ENCODE data around the gene FXN.

DNA sequence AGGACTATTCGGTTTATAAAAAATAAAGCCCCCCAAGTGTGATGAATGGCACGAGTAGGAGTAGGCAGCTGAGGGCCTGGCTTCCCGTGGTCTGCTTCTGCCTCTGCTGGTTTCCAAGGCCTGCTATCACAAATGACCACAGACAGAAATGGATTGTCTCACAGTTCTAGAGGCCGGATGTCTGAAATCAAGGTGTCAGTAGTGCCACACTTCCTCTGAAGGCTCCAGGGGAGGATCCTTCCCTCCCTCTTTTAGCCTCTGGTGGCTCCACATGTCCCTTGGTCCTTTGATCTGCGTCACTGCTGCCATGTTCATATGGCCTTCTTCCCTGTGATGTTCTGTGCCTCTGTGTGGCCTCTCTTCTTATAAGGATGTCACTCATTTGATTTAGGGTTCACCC lies 36.7 kb upstream of the FXN start:
- TF ChIP-seq, protein P1, sequence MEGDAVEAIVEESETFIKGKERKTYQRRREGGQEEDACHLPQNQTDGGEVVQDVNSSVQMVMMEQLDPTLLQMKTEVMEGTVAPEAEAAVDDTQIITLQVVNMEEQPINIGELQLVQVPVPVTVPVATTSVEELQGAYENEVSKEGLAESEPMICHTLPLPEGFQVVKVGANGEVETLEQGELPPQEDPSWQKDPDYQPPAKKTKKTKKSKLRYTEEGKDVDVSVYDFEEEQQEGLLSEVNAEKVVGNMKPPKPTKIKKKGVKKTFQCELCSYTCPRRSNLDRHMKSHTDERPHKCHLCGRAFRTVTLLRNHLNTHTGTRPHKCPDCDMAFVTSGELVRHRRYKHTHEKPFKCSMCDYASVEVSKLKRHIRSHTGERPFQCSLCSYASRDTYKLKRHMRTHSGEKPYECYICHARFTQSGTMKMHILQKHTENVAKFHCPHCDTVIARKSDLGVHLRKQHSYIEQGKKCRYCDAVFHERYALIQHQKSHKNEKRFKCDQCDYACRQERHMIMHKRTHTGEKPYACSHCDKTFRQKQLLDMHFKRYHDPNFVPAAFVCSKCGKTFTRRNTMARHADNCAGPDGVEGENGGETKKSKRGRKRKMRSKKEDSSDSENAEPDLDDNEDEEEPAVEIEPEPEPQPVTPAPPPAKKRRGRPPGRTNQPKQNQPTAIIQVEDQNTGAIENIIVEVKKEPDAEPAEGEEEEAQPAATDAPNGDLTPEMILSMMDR (IDR thresholded peaks at IDR 0.05; ENCODE audit: poor library complexity): no peak
- TF ChIP-seq EZH2phosphoT487 (IDR thresholded peaks at IDR 0.05; ENCODE audit: low read depth, severe bottlenecking, unreplicated experiment) (no peak), EZH2 (IDR thresholded peaks at IDR 0.05; ENCODE audit: borderline replicate concordance) (no peak)

All from hepatocyte (in vitro differentiated cells).